ENCODE measurements around the gene ZNF777.

DNA sequence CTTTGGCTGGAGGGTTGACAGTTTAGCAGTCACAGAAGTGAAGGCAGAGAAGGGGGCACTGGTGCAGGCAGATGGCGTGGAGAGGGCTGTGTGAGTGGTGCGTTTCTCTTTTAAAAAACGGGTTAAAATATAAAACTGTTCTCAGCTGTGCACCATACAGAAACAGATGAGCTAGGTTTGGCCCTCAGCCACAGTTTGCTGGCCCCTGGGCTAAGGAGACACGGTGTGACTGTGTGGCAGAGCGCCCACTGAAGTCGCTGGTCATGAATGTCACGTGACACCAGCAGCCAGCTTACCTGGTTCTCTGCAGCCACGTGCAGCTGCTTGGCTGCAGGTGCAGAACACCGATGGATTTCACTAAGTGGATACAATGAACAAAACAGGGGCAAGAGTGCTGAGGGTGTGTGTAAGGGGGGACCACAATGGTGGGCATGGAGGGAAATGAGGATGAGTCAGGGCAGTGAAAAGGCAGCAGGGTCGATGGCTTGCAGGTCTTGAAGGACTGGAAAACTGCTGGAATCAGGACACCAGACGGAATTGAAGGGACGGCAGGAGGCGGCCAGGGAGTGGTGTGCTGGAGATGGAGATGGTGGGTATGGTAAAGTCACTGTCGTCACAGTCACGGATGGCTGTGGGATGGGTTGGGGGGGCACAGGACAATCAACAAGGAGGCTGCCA is 29.4 kb upstream of the ZNF777 start:
- no peak for TF ChIP-seq ZNF830 (CRISPR knock-in tag; IDR thresholded peaks at IDR 0.05)
- no peak for TF ChIP-seq EWSR1 (IDR thresholded peaks at IDR 0.05; ENCODE audit: borderline replicate concordance, low read depth, partially characterized antibody)
- no peak for TF ChIP-seq SRF (CRISPR knock-in tag; IDR thresholded peaks at IDR 0.05)
- no peak for TF ChIP-seq SMARCC2 (IDR thresholded peaks at IDR 0.05; ENCODE audit: low read depth)

Data from K562 (cell line).